GM18951 (cell line): ENCODE measurements around the gene CDH1.

Experiments
- POLR2A ChIP-seq: IDR thresholded peaks from 4 replicates; pipeline ENCODE4 v1.6.1; 2011; ENCODE audit warnings: mild to moderate bottlenecking; ENCODE audit not compliant: insufficient read length, insufficient read depth; ENCODE audit errors: extremely low read depth
- in situ Hi-C: fragments of 300-500 bp; cut with MboI; formaldehyde crosslinking; loops from one replicate; pipeline ENCODE4 v1.12.0; 2022; ENCODE audit warnings: low sequenced_read_pairs, mixed read lengths, inconsistent platforms; ENCODE audit not compliant: unreplicated experiment

The CDH1 gene

DNA sequence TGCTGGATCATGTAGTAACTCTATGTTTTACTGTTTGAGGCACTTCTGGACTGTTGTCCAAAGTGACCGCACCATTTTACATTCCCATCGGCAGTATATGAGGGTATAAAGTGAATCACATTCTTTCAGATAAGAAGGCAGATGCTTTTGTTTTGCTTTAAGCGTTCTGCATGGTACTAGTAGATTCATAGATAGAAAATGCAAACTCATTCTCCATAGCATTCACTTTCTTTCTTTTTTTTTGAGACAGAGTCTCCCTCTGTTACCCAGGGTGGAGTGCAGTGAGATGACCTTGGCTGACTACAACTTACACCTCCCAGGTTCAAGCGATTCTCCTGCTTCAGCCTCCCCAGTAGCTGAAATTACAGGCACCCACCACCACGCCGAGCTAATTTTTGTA, 146.6 kb downstream of the CDH1 start:
- no peak for TF ChIP-seq POLR2A
- in situ Hi-C loops = no loop called here

- no peak for TF ChIP-seq POLR2A
- in situ Hi-C loops = no loop called here
Observed at GRCh38 chr16:68884401-68884800, 147.3 kb downstream of the CDH1 start.
